Measurements from ENCODE around the gene TSPAN15. TPM values are rescaled to one million over a fixed set of nuclear protein-coding genes. Genes with fewer than 3 reads are reported as not detected.
"Not testable (repeated sequence)": the region's sequence is repeated elsewhere in the genome, so short reads cannot be mapped to it uniquely, and the experiment has no call there.

Gene TSPAN15
- total and polyA plus RNA-seq, 9 donors: 2.8 to 13.7 (median 5.6) TPM

DNA sequence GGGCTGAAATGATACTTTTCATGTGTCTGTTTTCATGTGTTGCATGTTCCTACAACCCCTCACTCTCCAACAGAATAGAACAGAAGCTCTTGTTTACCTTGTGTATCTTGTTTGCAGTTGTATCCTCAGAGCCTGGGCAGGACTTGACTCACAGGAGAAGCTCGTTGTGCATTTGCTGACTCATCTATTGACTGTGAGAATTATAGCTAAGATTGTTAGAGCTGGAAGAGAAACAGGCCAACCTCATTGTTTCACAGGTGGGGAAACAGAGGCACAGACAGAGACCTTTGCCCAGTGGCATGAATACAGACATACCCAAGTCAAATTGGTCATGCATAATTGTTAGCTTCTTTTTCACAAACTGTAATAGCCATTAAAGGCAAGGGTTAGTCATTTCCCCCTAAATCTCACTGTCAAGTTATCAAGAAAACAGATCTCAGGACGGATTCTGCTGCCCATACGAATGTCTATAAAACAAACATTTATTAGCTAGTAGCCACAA lies 4.6 kb upstream of the TSPAN15 start:
- Histone ChIP-seq H3K36me3 (no peaks in the 10 kb centered on the region), H3K27ac (no peak overlapping the region), H3K27me3 (no peaks in the 10 kb centered on the region), H3K9me3 (no peaks in the 10 kb centered on the region), H3K4me1 (ENCODE audit: insufficient read depth) (peaks cover 2% of the 10 kb centered on the region), H3K4me3 (no peak overlapping the region)
- TF ChIP-seq, protein P1, sequence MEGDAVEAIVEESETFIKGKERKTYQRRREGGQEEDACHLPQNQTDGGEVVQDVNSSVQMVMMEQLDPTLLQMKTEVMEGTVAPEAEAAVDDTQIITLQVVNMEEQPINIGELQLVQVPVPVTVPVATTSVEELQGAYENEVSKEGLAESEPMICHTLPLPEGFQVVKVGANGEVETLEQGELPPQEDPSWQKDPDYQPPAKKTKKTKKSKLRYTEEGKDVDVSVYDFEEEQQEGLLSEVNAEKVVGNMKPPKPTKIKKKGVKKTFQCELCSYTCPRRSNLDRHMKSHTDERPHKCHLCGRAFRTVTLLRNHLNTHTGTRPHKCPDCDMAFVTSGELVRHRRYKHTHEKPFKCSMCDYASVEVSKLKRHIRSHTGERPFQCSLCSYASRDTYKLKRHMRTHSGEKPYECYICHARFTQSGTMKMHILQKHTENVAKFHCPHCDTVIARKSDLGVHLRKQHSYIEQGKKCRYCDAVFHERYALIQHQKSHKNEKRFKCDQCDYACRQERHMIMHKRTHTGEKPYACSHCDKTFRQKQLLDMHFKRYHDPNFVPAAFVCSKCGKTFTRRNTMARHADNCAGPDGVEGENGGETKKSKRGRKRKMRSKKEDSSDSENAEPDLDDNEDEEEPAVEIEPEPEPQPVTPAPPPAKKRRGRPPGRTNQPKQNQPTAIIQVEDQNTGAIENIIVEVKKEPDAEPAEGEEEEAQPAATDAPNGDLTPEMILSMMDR (IDR thresholded peaks at IDR 0.05): no peak
- TF ChIP-seq EP300 (IDR thresholded peaks at IDR 0.05): no peak
- TF ChIP-seq POLR2A (IDR thresholded peaks at IDR 0.05): no peak
- intact Hi-C loops (cut with DNase I): no loop called here
- DNase-seq: no peak
- WGBS, 3 donors: 38 to 45% (median 42%) methylated on average over 3 of the region's 3 CpGs

DNA sequence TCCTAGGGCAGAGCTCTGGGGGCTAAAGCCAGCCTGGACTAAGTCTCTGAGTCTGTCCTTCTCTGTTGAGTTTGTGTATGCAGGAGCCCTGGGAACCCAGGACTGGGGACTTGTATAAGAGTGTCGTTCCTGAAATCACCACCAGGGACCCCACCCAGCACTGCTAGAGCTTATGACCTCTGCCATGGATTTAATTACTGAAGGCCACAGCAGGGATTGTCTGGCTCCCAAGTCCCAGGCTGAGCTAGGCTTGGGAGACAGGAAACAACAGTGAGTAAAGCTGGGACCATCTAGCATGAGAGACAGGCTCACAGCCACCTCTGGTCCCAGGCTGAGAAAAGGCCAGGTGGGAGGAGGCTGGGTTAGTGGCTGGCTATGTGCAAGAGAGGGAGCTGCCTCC lies 1.4 kb upstream of the TSPAN15 start:
- H3K4me1 ChIP-seq (ENCODE audit: insufficient read depth): peaks cover 6% of the 10 kb centered on the region
- no peak overlapping the region for H3K4me3 ChIP-seq
- 12 to 19% (median 14%) methylated on average over 1 of the region's 1 CpG for WGBS, 3 donors
- H3K27me3 ChIP-seq: no peaks in the 10 kb centered on the region
- H3K9me3 ChIP-seq: no peaks in the 10 kb centered on the region
- TF ChIP-seq EP300 (IDR thresholded peaks at IDR 0.05): no peak
- TF ChIP-seq, protein P1 (IDR thresholded peaks at IDR 0.05): peak in 1 of 3 donors; percentile 30
- intact Hi-C loops (cut with DNase I): no loop called here
- no peaks in the 10 kb centered on the region for H3K36me3 ChIP-seq
- H3K27ac ChIP-seq: no peak overlapping the region
- peak in 1 of 5 donors; percentile 26 for DNase-seq

DNA sequence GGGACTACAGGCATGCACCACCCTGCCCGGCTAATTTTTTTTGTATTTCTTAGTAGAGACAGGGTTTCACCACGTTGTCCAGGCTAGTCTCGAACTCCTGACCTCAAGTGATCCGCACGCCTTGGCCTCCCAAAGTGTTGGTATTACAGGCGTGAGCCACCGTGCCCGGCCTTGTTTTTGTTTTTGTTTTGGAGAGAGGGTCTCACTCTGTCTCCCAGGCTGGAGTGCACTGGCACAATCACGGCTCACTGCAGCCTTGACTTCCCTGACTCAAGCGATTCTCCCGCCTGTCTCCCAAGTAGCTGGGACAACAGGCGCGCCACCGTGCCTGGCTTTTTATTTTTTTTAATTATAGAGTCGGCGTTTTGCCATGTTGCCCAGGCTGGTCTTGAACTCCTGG lies 870 bp upstream of the TSPAN15 start:
- H3K27ac ChIP-seq; intact Hi-C loops (cut with DNase I): not testable (repeated sequence)

DNA sequence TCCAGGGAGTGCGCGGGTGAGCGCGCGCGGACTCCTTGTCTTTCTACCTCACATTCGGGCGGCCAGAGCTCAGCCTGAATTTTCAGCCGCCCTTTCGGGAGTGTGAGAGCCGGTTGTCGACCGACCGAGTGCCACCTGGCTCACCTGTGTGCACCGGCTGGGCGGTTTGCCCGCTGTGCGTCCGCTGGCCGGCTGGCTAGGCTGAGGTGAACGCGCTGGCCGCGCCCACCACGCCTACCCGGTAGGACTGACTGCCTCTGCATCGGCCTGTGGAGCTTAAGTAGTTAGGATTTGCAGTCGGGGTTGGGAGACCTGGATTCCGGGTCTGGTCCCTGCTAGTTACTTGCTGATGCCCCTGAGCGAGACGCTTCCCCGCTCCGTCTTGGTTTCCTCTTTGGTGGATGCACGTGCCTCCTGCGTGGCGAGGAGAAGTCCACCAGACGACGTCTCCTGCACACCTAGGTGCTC lies 553 bp downstream of the TSPAN15 start:
- intact Hi-C loops (cut with DNase I): no loop called here
- Histone ChIP-seq H3K27ac (no peak overlapping the region), H3K4me3 (peak overlapping the region; percentile 74), H3K27me3 (no peaks in the 10 kb centered on the region), H3K4me1 (ENCODE audit: insufficient read depth) (peaks cover 6% of the 10 kb centered on the region), H3K9me3 (no peaks in the 10 kb centered on the region), H3K36me3 (no peaks in the 10 kb centered on the region)
- TF ChIP-seq POLR2A (IDR thresholded peaks at IDR 0.05) (no peak), EP300 (IDR thresholded peaks at IDR 0.05) (no peak)
- TF ChIP-seq, protein P1 (IDR thresholded peaks at IDR 0.05): no peak
- 7 to 11% (median 9%) methylated on average over 31 to 38 of the region's 38 CpGs for WGBS, 3 donors
- no peak for DNase-seq

More for the DNA sequence above, 870 bp upstream of the TSPAN15 start:
- not testable (repeated sequence) for H3K36me3 ChIP-seq; H3K9me3 ChIP-seq; H3K27me3 ChIP-seq; DNase-seq; H3K4me1 ChIP-seq (ENCODE audit: insufficient read depth); H3K4me3 ChIP-seq
- WGBS, 3 donors: 81 to 86% (median 85%) methylated on average over 16 of the region's 16 CpGs

DNA sequence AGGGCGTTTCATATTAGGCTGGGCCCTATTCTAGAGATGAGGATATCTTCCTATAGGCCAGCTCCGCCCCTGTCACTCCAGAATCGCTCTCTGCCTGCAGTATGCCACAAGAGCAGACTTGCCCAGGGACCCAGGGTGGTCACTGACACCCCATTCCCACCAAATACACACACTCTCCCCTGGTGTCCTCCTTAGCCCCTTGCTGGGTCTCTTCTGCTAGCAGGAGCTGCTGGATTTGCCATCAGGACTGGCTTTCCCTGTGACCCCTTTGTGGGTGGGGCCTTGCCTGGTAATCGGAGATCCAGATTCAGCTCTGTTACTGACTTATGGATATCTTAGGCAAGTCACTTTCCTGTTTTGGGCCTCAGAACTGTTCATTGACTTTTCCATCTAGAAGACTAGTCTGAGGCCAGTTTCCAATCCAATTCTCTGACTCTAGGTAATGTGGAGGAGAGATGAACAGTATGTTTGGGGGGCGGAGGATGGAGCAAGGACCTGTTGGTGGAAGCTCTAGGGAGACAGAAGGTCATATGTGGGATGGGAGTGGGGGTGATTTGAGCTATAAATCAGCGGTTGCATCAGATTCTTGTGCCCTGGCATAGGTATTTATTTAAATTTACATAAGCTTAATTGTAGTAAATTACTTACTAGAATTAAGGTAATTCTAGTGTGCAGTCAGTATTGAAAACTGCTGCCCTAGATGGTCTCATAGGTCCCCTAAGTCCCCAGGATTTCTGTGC lies 1.6 kb downstream of the TSPAN15 start:
- Histone ChIP-seq H3K36me3 (no peaks in the 10 kb centered on the region), H3K4me1 (ENCODE audit: insufficient read depth) (peaks cover 6% of the 10 kb centered on the region), H3K27me3 (no peaks in the 10 kb centered on the region), H3K27ac (no peak overlapping the region), H3K9me3 (no peaks in the 10 kb centered on the region), H3K4me3 (no peak overlapping the region)
- 69 to 78% (median 72%) methylated on average over 6 of the region's 6 CpGs for WGBS, 3 donors
- TF ChIP-seq EP300 (IDR thresholded peaks at IDR 0.05) (no peak), POLR2A (IDR thresholded peaks at IDR 0.05) (no peak)
- TF ChIP-seq, protein P1 (IDR thresholded peaks at IDR 0.05): no peak
- DNase-seq: no peak
- intact Hi-C loops (cut with DNase I): no loop called here
